A549 (cell line): ENCODE data around the gene TSPAN5. TPM values are rescaled to one million over a fixed set of nuclear protein-coding genes. Genes with fewer than 3 reads are reported as not detected.

Source experiments
- ATAC-seq, 2 experiments: fragments of 200-7000 bp in 1 of 2; fragments of >200 bp in 1 of 2; cut with Nextera tagmentation in 1 of 2; cut with Tn5 transposase in 1 of 2; 3 replicates each; pipeline versions ENCODE4 v1.8.0 to v1.9.1; 2018 to 2020; ENCODE audit warnings: mild to moderate bottlenecking in 1 of 2, moderate library complexity in 1 of 2
- CTCF ChIA-PET: fragments of 300-600 bp; sonication (Branson Sonifier 250); formaldehyde crosslinking; extraction: SDS; loops from one replicate; lab custom pipeline; 2021; ENCODE audit warnings: antibody characterized with exemption, inconsistent platforms; lab: Yijun Ruan, JAX
- POLR2A ChIA-PET: fragments of 350-600 bp; formaldehyde crosslinking; extraction: SDS; loops from one replicate; lab custom pipeline; 2021; ENCODE audit warnings: antibody characterized with exemption, inconsistent platforms; lab: Yijun Ruan, JAX
- DNase-seq, 2 experiments: peaks; one replicate each; pipeline versions ENCODE4 v3.0.0 to v3.0.0-alpha.2; 2011 to 2016; ENCODE audit warnings: low read depth in 1 of 2, low spot score in 1 of 2
- FAIRE-seq: peaks from 2 replicates; lab custom pipeline; 2011; peaks lifted over from hg19 to GRCh38; lab: Jason Lieb, UNC
- H3K27ac ChIP-seq, 2 experiments: fragments of >200 bp; sonication (Bioruptor Twin); formaldehyde crosslinking; 3 replicates each; pipeline ENCODE4 v1.5.1; 2016 to 2017
- H3K4me1 ChIP-seq: fragments of >200 bp; sonication (Bioruptor Twin); formaldehyde crosslinking; 3 replicates; pipeline ENCODE4 v1.6.1; 2016
- H3K4me2 ChIP-seq: fragments of >200 bp; sonication (Bioruptor Twin); formaldehyde crosslinking; 3 replicates; pipeline ENCODE4 v1.6.1; 2016
- H3K4me3 ChIP-seq: fragments of >200 bp; sonication (Bioruptor Twin); formaldehyde crosslinking; 3 replicates; pipeline ENCODE4 v1.5.1; 2016
- H3K9me3 ChIP-seq: fragments of >200 bp; sonication (Bioruptor Twin); formaldehyde crosslinking; 3 replicates; pipeline ENCODE4 v1.6.1; 2016
- ATOH8 ChIP-seq: fragments of 250-450 bp; sonication (Bioruptor Pico); IDR thresholded peaks from 2 replicates; pipeline ENCODE4 v1.5.0; 2020; ENCODE audit warnings: low read depth, mild to moderate bottlenecking, moderate library complexity
- EHMT2 ChIP-seq: fragments of 200-600 bp; sonication (generic); IDR thresholded peaks from 2 replicates; pipeline ENCODE4 v1.6.1; 2016; ENCODE audit warnings: antibody characterized with exemption, low read depth, mild to moderate bottlenecking, moderate library complexity
- HDAC2 ChIP-seq: fragments of 200-600 bp; sonication (generic); IDR thresholded peaks from 2 replicates; pipeline ENCODE4 v1.6.1; 2016
- HES2 ChIP-seq: fragments of >200 bp; sonication (Bioruptor Twin); formaldehyde crosslinking; IDR thresholded peaks from 2 replicates; pipeline ENCODE4 v1.6.1; 2016
- HOXB13 ChIP-seq: fragments of 250-450 bp; sonication (Bioruptor Pico); IDR thresholded peaks from 2 replicates; pipeline ENCODE4 v1.5.0; 2020; ENCODE audit warnings: low read depth, mild to moderate bottlenecking, moderate library complexity
- MAFK ChIP-seq: fragments of 450-650 bp; IDR thresholded peaks from 2 replicates; pipeline ENCODE4 v1.6.1; 2014; ENCODE audit not compliant: partially characterized antibody
- PBX3 ChIP-seq: IDR thresholded peaks from 2 replicates; pipeline ENCODE4 v1.6.1; 2012
- PHF8 ChIP-seq: fragments of 200-600 bp; sonication (generic); IDR thresholded peaks from 2 replicates; pipeline ENCODE4 v1.6.1; 2016; ENCODE audit warnings: low read depth, mild to moderate bottlenecking, antibody characterized with exemption, moderate library complexity, borderline replicate concordance
- RCOR1 ChIP-seq: fragments of 150-350 bp; IDR thresholded peaks from 2 replicates; pipeline ENCODE4 v1.6.1; 2014; ENCODE audit warnings: antibody characterized with exemption, low read length, low read depth
- REST ChIP-seq: fragments of 200-600 bp; sonication (generic); IDR thresholded peaks from 2 replicates; pipeline ENCODE4 v1.6.1; 2016; ENCODE audit warnings: antibody characterized with exemption, mild to moderate bottlenecking, moderate library complexity
- TFCP2L1 ChIP-seq: fragments of 250-450 bp; sonication (Bioruptor Pico); IDR thresholded peaks from 2 replicates; pipeline ENCODE4 v1.5.0; 2021; ENCODE audit warnings: mild to moderate bottlenecking
- WGBS: methylation state at CpG from one replicate; pipeline ENCODE4 v1.1.6; 2017; ENCODE audit errors: missing lambda C conversion rate; 5-methylcytosine and 5-hydroxymethylcytosine counted together
- polyA plus RNA-seq, 4 experiments: library from polyadenylated mRNA; depleted of rRNA in 3 of 4; stranded (reverse); fragments of >200 nt; fragmentation: RNase III in 1 of 4; extraction: RNeasy Plus Mini Kit Qiagen cat#74134 plus additional on column Dnase treatment in 1 of 4; gene quantifications; 2 replicates in 3 of 4; 3 replicates in 1 of 4; pipeline ENCODE4 v1.2.3, GENCODE V29; 2011 to 2017

Gene TSPAN5
- polyA plus RNA-seq, 2 of the 4 experiments (the other 2 are of a cell fraction), result 9.5 to 12.4 TPM

- ATAC-seq, result no peak
- FAIRE-seq, result no peak
- CTCF ChIA-PET, result no interaction called here
Measured at GRCh38 chr4:98491899-98492559, 166.4 kb downstream of the TSPAN5 start.

GRCh38 chr4:98490251-98490650 lies 168.2 kb downstream of the TSPAN5 start:
- CTCF ChIA-PET, result no interaction called here

More at GRCh38 chr4:98491899-98492559, 166.4 kb downstream of the TSPAN5 start:
- WGBS, result 95% methylated on average over 7 of the region's 7 CpGs
- Histone ChIP-seq H3K4me1 (no peaks in the 10 kb centered on the region), H3K9me3 (no peaks in the 10 kb centered on the region), H3K4me2 (no peak overlapping the region), H3K27ac (no peak overlapping the region), H3K4me3 (no peak overlapping the region)
- TF ChIP-seq EHMT2, result no peak
- POLR2A ChIA-PET, result no interaction called here
- no peak for DNase-seq

More at GRCh38 chr4:98490251-98490650, 168.2 kb downstream of the TSPAN5 start:
- Histone ChIP-seq H3K4me1 (peaks cover 3% of the 10 kb centered on the region; the same call in 1 of the 3 replicates), H3K4me2 (no peak overlapping the region), H3K4me3 (no peak overlapping the region), H3K27ac (no peak overlapping the region), H3K9me3 (no peaks in the 10 kb centered on the region)
- FAIRE-seq, result no peak
- no peak for ATAC-seq
- POLR2A ChIA-PET, result no interaction called here
- no peak for TF ChIP-seq HDAC2
- TF ChIP-seq ATOH8 (CRISPR knock-in tag), result no peak
- no peak for TF ChIP-seq RCOR1
- no peak for TF ChIP-seq REST
- no peak for TF ChIP-seq TFCP2L1 (CRISPR knock-in tag)
- no peak for TF ChIP-seq HOXB13 (CRISPR knock-in tag)
- no peak for TF ChIP-seq HES2
- no peak for TF ChIP-seq PHF8
- no peak for TF ChIP-seq PBX3
- no peak for TF ChIP-seq MAFK
- no peak for DNase-seq
- WGBS, result 72% methylated on average over 3 of the region's 3 CpGs
